Lower lobe of right lung (tissue), 2 donors: ENCODE measurements around the gene RALGPS2. TPM values are rescaled to one million over a fixed set of nuclear protein-coding genes. Genes with fewer than 3 reads are reported as not detected.

Experiments used
- ATAC-seq, 2 donors: fragments of 200-7000 bp; cut with Tn5 transposase; one replicate each; pipeline ENCODE4 v1.9.1; 2020 to 2022; ENCODE audit warnings: mild to moderate bottlenecking in 2 of 2, moderate library complexity in 2 of 2
- DNase-seq: peaks from one replicate; pipeline ENCODE4 v3.0.0-alpha.2; 2020
- H3K27ac ChIP-seq: fragments of 200-600 bp; one replicate; pipeline ENCODE4 v1.8.0; 2022
- H3K27me3 ChIP-seq: fragments of 200-600 bp; one replicate; pipeline ENCODE4 v1.8.0; 2022; ENCODE audit warnings: low read depth
- H3K36me3 ChIP-seq: fragments of 200-600 bp; one replicate; pipeline ENCODE4 v1.8.0; 2022; ENCODE audit warnings: mild to moderate bottlenecking
- H3K4me1 ChIP-seq: fragments of 200-600 bp; one replicate; pipeline ENCODE4 v1.8.0; 2022
- H3K4me3 ChIP-seq: fragments of 200-600 bp; one replicate; pipeline ENCODE4 v1.8.0; 2022; ENCODE audit warnings: mild to moderate bottlenecking
- H3K9me3 ChIP-seq: fragments of 200-600 bp; one replicate; pipeline ENCODE4 v1.8.0; 2022
- intact Hi-C: fragments of 100-400 bp; cut with DNase I; formaldehyde crosslinking; loops from one replicate; pipeline ENCODE4 v1.11.0; 2022
- total RNA-seq: library from RNA; stranded (reverse); fragmentation: NEBNext Ultra II Directional; extraction: Animal tissue kit (Norgen Biotek cat#: 25700); gene quantifications from one replicate; pipeline ENCODE4 v1.2.1, GENCODE V29; 2021
- TF ChIP-seq, protein P1 (sequence below): fragments of 200-600 bp; IDR thresholded peaks from one replicate; pipeline ENCODE4 v1.8.0; 2022; ENCODE audit warnings: antibody characterized with exemption, mild to moderate bottlenecking
- donor health status: DM: no; HTN: yes; CAD: no; lungs with severe emphysema.

The RALGPS2 gene
- total RNA-seq, 1 donor from 2014 or later: 7.5 TPM

GRCh38 chr1:178931858-178932551 is 207.0 kb downstream of the RALGPS2 start:
- Histone ChIP-seq H3K4me3 (no peak overlapping the region), H3K36me3 (no peaks in the 10 kb centered on the region), H3K27me3 (no peaks in the 10 kb centered on the region), H3K27ac (peak overlapping the region; percentile 65), H3K4me1 (peaks cover 26% of the 10 kb centered on the region), H3K9me3 (no peaks in the 10 kb centered on the region)
- ATAC-seq (peak; percentile 76 to 87), DNase-seq (peak; percentile 62)
- TF ChIP-seq, protein P1, sequence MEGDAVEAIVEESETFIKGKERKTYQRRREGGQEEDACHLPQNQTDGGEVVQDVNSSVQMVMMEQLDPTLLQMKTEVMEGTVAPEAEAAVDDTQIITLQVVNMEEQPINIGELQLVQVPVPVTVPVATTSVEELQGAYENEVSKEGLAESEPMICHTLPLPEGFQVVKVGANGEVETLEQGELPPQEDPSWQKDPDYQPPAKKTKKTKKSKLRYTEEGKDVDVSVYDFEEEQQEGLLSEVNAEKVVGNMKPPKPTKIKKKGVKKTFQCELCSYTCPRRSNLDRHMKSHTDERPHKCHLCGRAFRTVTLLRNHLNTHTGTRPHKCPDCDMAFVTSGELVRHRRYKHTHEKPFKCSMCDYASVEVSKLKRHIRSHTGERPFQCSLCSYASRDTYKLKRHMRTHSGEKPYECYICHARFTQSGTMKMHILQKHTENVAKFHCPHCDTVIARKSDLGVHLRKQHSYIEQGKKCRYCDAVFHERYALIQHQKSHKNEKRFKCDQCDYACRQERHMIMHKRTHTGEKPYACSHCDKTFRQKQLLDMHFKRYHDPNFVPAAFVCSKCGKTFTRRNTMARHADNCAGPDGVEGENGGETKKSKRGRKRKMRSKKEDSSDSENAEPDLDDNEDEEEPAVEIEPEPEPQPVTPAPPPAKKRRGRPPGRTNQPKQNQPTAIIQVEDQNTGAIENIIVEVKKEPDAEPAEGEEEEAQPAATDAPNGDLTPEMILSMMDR: no peak
- intact Hi-C loops: no loop called here

GRCh38 chr1:178932552-178932906 is 207.5 kb downstream of the RALGPS2 start:
- Histone ChIP-seq H3K4me3 (no peak overlapping the region), H3K9me3 (no peaks in the 10 kb centered on the region), H3K36me3 (no peaks in the 10 kb centered on the region), H3K27me3 (no peaks in the 10 kb centered on the region), H3K4me1 (peaks cover 26% of the 10 kb centered on the region), H3K27ac (peak overlapping the region; percentile 65)
- TF ChIP-seq, protein P1: no peak
- DNase-seq (no peak), ATAC-seq (peak in 1 of 2 donors; percentile 28)
- intact Hi-C loops: no loop called here

DNA sequence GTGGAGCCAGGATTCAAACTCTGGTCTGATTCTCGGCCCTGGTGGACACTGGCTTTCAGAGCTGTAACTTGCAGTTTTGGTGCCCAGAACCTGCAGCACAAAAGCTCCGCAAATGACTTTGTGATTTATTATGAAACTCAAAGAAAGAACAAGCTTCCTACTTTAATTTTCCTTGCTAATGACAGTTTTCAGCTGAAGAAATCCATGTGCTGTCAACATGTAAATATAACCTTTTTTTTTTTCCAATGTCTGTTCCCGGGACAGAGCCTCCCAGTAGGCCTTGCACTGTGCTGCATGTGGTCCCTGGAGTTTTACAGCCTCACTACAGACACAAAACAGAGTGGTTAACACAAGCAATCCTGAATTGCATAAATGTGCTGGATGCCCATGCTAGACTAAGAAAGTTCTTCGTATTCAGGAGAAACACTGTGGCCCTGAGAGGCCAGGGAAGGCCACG is 208.1 kb downstream of the RALGPS2 start:
- ATAC-seq: peak in 1 of 2 donors; percentile 29
- intact Hi-C loops: no loop called here
- TF ChIP-seq, protein P1: no peak
- Histone ChIP-seq H3K27me3 (no peaks in the 10 kb centered on the region), H3K4me1 (peaks cover 26% of the 10 kb centered on the region), H3K9me3 (no peaks in the 10 kb centered on the region), H3K36me3 (no peaks in the 10 kb centered on the region), H3K4me3 (no peak overlapping the region), H3K27ac (peak overlapping the region; percentile 65)
- no peak for DNase-seq

- DNase-seq: no peak
- Histone ChIP-seq H3K9me3 (no peaks in the 10 kb centered on the region), H3K27ac (peak overlapping the region; percentile 65), H3K36me3 (no peaks in the 10 kb centered on the region), H3K27me3 (no peaks in the 10 kb centered on the region), H3K4me1 (peaks cover 26% of the 10 kb centered on the region), H3K4me3 (no peak overlapping the region)
- ATAC-seq: no peak
- intact Hi-C loops: no loop called here
- TF ChIP-seq, protein P1: no peak
These were observed 208.9 kb downstream of the RALGPS2 start for GRCh38 chr1:178933709-178934490.

- no peak overlapping the region for H3K4me3 ChIP-seq
- TF ChIP-seq, protein P1: no peak
- DNase-seq (no peak), ATAC-seq (no peak)
- H3K36me3 ChIP-seq: no peaks in the 10 kb centered on the region
- H3K9me3 ChIP-seq: no peaks in the 10 kb centered on the region
- H3K4me1 ChIP-seq: peaks cover 26% of the 10 kb centered on the region
- intact Hi-C loops: no loop called here
- H3K27ac ChIP-seq: no peak overlapping the region
- H3K27me3 ChIP-seq: no peaks in the 10 kb centered on the region
These were observed 209.5 kb downstream of the RALGPS2 start for GRCh38 chr1:178934546-178934945.
